K562 (cell line): Measurements from ENCODE around the gene BRINP2. TPM values are rescaled to one million over a fixed set of nuclear protein-coding genes. Genes with fewer than 3 reads are reported as not detected.

Experiments
- CGGBP1 ChIP-seq: fragments of 250-450 bp; sonication (Bioruptor Pico); IDR thresholded peaks from 2 replicates; pipeline ENCODE4 v1.9.0; 2021; ENCODE audit warnings: mild to moderate bottlenecking
- DEAF1 ChIP-seq: fragments of 450-650 bp; formaldehyde crosslinking; IDR thresholded peaks from 2 replicates; pipeline ENCODE4 v1.4.0; 2020; ENCODE audit warnings: mild to moderate bottlenecking, moderate library complexity
- MXI1 ChIP-seq: IDR thresholded peaks from 2 replicates; pipeline ENCODE4 v1.6.1; 2011; ENCODE audit warnings: low read depth, mild to moderate bottlenecking, improper control_type of control experiment, low read length
- NELFE ChIP-seq: IDR thresholded peaks from 2 replicates; pipeline ENCODE4 v1.6.1; 2011; ENCODE audit warnings: mild to moderate bottlenecking; ENCODE audit not compliant: insufficient read depth, insufficient read length
- PCBP2 ChIP-seq: fragments of 200-400 bp; formaldehyde crosslinking; IDR thresholded peaks from 2 replicates; pipeline ENCODE4 v1.6.1; 2018; ENCODE audit warnings: low read length, low read depth, mild to moderate bottlenecking, moderate library complexity; ENCODE audit not compliant: poor library complexity, severe bottlenecking
- SPI1 ChIP-seq: IDR thresholded peaks from 2 replicates; pipeline ENCODE4 v1.6.1; 2011; ENCODE audit warnings: low read depth, low read length, control low read depth, borderline replicate concordance
- ZHX1 ChIP-seq: fragments of 150-350 bp; conservative IDR thresholded peaks from 2 replicates; pipeline ENCODE4 v1.6.1; 2014; ENCODE audit warnings: low read length
- ZNF778 ChIP-seq: fragments of 450-650 bp; formaldehyde crosslinking; IDR thresholded peaks from 2 replicates; pipeline ENCODE4 v1.4.0; 2020; ENCODE audit warnings: mild to moderate bottlenecking, moderate library complexity
- polyA plus RNA-seq, 8 experiments: library from polyadenylated mRNA; depleted of rRNA in 4 of 8; stranded (reverse) in 5 of 8; unstranded in 3 of 8; fragments of >200 nt; fragmentation: Nextera tagmentation in 2 of 8; fragmentation: Illumina TruSeq in 1 of 8; extraction: Ambion mirVana in 2 of 8; extraction: Trizol in 1 of 8; gene quantifications; 2 replicates each; pipeline versions ENCODE4 v1.2.1 to v1.2.3, GENCODE V29; 2011 to 2014; ENCODE audit warnings: inconsistent platforms in 1 of 8, missing spikeins in 1 of 8
- total RNA-seq, 7 experiments: library from RNA; depleted of rRNA in 6 of 7; stranded (reverse); fragments of >200 nt in 6 of 7; fragmentation: Illumina TruSeq in 2 of 7; extraction: Trizol in 2 of 7; gene quantifications; 2 replicates each; pipeline versions ENCODE4 v1.2.1 to v1.2.3, GENCODE V29; 2011 to 2021; ENCODE audit warnings: low replicate concordance in 1 of 7
- TF ChIP-seq, protein P1 (sequence below): fragments of 450-650 bp; IDR thresholded peaks from 2 replicates; pipeline ENCODE4 v1.6.1; 2016; ENCODE audit warnings: missing biosample characterization, missing genetic modification characterization
- TF ChIP-seq, protein P2 (sequence below): IDR thresholded peaks from 3 replicates; pipeline ENCODE4 v1.6.1; 2011; ENCODE audit warnings: borderline replicate concordance, mild to moderate bottlenecking, moderate library complexity; ENCODE audit not compliant: insufficient read length; ENCODE audit errors: extremely low read depth

BRINP2 gene
- total and polyA plus RNA-seq, 9 of the 15 experiments (the other 6 are each of a cell fraction or from before 2014, with no cell fraction given): not detected

DNA sequence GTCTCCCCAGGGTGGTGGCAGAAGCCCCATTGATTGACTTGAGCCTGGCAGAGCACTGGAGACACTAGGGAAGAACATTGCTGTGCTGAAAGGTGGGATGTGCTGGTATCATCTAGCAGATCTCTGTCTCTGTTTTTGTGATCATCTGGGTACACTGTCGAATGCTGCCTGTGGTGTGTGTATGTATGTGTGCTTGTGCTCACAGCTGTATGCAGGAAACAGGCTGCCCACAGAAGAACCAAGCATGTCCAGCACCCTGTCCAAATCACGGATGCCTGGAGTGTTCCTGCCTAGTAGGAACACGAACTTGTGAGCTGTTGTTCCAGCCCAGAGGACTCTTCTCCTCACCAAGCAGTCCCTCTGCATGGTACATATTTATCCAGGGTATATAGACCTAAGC lies 1.5 kb downstream of the BRINP2 start (continued):
- TF ChIP-seq ZHX1: no peak
- TF ChIP-seq DEAF1 (CRISPR knock-in tag): no peak
- TF ChIP-seq, protein P1, sequence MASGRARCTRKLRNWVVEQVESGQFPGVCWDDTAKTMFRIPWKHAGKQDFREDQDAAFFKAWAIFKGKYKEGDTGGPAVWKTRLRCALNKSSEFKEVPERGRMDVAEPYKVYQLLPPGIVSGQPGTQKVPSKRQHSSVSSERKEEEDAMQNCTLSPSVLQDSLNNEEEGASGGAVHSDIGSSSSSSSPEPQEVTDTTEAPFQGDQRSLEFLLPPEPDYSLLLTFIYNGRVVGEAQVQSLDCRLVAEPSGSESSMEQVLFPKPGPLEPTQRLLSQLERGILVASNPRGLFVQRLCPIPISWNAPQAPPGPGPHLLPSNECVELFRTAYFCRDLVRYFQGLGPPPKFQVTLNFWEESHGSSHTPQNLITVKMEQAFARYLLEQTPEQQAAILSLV: no peak
- TF ChIP-seq PCBP2: no peak
- TF ChIP-seq SPI1: no peak
- TF ChIP-seq ZNF778: no peak
- no peak for TF ChIP-seq MXI1
- TF ChIP-seq CGGBP1 (CRISPR knock-in tag): no peak
- TF ChIP-seq NELFE: no peak
- TF ChIP-seq, protein P2, sequence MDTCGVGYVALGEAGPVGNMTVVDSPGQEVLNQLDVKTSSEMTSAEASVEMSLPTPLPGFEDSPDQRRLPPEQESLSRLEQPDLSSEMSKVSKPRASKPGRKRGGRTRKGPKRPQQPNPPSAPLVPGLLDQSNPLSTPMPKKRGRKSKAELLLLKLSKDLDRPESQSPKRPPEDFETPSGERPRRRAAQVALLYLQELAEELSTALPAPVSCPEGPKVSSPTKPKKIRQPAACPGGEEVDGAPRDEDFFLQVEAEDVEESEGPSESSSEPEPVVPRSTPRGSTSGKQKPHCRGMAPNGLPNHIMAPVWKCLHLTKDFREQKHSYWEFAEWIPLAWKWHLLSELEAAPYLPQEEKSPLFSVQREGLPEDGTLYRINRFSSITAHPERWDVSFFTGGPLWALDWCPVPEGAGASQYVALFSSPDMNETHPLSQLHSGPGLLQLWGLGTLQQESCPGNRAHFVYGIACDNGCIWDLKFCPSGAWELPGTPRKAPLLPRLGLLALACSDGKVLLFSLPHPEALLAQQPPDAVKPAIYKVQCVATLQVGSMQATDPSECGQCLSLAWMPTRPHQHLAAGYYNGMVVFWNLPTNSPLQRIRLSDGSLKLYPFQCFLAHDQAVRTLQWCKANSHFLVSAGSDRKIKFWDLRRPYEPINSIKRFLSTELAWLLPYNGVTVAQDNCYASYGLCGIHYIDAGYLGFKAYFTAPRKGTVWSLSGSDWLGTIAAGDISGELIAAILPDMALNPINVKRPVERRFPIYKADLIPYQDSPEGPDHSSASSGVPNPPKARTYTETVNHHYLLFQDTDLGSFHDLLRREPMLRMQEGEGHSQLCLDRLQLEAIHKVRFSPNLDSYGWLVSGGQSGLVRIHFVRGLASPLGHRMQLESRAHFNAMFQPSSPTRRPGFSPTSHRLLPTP: no peak
